SKM-1 treated with dmso at 0.1 percent for 144 hours (cell line): ENCODE results near the gene FBXO24.

Experiments
- DNase-seq: peaks from one replicate; lab custom pipeline; 2025; ENCODE audit not compliant: unreplicated experiment; lab: John Stamatoyannopoulos, UW

The FBXO24 gene

GRCh38 chr7:100574362-100575205 lies 11.5 kb upstream of the FBXO24 start:
- DNase-seq: no peak

GRCh38 chr7:100575206-100575631 lies 10.9 kb upstream of the FBXO24 start:
- DNase-seq: no peak

GRCh38 chr7:100575746-100576383 lies 10.3 kb upstream of the FBXO24 start:
- no peak for DNase-seq

- DNase-seq: no peak
Measured at GRCh38 chr7:100576384-100576993, 9.6 kb upstream of the FBXO24 start.

GRCh38 chr7:100577103-100577502 lies 9.0 kb upstream of the FBXO24 start:
- no peak for DNase-seq

GRCh38 chr7:100577507-100577906 lies 8.6 kb upstream of the FBXO24 start:
- DNase-seq: no peak

- no peak for DNase-seq
Measured at GRCh38 chr7:100578246-100579183, 7.6 kb upstream of the FBXO24 start.

- DNase-seq: no peak
Measured at GRCh38 chr7:100580466-100581283, 5.5 kb upstream of the FBXO24 start.

GRCh38 chr7:100582041-100582579 lies 4.0 kb upstream of the FBXO24 start:
- DNase-seq: no peak

GRCh38 chr7:100582650-100583049 lies 3.5 kb upstream of the FBXO24 start:
- no peak for DNase-seq

- peak; percentile 95 for DNase-seq
Measured at GRCh38 chr7:100583132-100584053, 2.7 kb upstream of the FBXO24 start.

- DNase-seq: peak; percentile 87
Measured at GRCh38 chr7:100584054-100584682, 2.0 kb upstream of the FBXO24 start.

- no peak for DNase-seq
Measured at GRCh38 chr7:100584683-100585510, 1.2 kb upstream of the FBXO24 start.

- peak; percentile 10 for DNase-seq
Measured at GRCh38 chr7:100585511-100586265, 440 bp upstream of the FBXO24 start, which contains the start of gene LRCH4. Gene LRCH4, minus strand, starts transcription at chr7:100586129. Its CDS starts 29 bp downstream, at chr7:100586100.

GRCh38 chr7:100588438-100588837 lies 2.3 kb downstream of the FBXO24 start:
- DNase-seq: peak; percentile 10

- DNase-seq: no peak
Measured at GRCh38 chr7:100589341-100589947, 3.3 kb downstream of the FBXO24 start.
